Astrocyte of the cerebellum (primary cell): ENCODE results near the gene LSS.

Source experiments
- DNase-seq: peaks from one replicate; pipeline ENCODE4 v3.0.0-alpha.2; 2011; ENCODE audit warnings: low read depth
- H3K4me3 ChIP-seq: 2 replicates; pipeline ENCODE4 v1.5.1; 2011; ENCODE audit warnings: mild to moderate bottlenecking, low read depth, low read length, moderate library complexity
- in situ Hi-C: cut with HindIII; loops from 2 replicates; pipeline ENCODE4 v1.10.0; 2017; ENCODE audit warnings: low sequenced_read_pairs
- TF ChIP-seq, protein P1 (sequence below): IDR thresholded peaks from 2 replicates; pipeline ENCODE4 v1.5.1; 2012; ENCODE audit warnings: low read length, low read depth, moderate library complexity, mild to moderate bottlenecking; ENCODE audit errors: missing control alignments

Gene LSS

GRCh38 chr21:46151989-46152926 is 76.3 kb downstream of the LSS start:
- no peak for DNase-seq
- no peak overlapping the region for H3K4me3 ChIP-seq
- TF ChIP-seq, protein P1, sequence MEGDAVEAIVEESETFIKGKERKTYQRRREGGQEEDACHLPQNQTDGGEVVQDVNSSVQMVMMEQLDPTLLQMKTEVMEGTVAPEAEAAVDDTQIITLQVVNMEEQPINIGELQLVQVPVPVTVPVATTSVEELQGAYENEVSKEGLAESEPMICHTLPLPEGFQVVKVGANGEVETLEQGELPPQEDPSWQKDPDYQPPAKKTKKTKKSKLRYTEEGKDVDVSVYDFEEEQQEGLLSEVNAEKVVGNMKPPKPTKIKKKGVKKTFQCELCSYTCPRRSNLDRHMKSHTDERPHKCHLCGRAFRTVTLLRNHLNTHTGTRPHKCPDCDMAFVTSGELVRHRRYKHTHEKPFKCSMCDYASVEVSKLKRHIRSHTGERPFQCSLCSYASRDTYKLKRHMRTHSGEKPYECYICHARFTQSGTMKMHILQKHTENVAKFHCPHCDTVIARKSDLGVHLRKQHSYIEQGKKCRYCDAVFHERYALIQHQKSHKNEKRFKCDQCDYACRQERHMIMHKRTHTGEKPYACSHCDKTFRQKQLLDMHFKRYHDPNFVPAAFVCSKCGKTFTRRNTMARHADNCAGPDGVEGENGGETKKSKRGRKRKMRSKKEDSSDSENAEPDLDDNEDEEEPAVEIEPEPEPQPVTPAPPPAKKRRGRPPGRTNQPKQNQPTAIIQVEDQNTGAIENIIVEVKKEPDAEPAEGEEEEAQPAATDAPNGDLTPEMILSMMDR = no peak
- in situ Hi-C loops = no loop called here

DNA sequence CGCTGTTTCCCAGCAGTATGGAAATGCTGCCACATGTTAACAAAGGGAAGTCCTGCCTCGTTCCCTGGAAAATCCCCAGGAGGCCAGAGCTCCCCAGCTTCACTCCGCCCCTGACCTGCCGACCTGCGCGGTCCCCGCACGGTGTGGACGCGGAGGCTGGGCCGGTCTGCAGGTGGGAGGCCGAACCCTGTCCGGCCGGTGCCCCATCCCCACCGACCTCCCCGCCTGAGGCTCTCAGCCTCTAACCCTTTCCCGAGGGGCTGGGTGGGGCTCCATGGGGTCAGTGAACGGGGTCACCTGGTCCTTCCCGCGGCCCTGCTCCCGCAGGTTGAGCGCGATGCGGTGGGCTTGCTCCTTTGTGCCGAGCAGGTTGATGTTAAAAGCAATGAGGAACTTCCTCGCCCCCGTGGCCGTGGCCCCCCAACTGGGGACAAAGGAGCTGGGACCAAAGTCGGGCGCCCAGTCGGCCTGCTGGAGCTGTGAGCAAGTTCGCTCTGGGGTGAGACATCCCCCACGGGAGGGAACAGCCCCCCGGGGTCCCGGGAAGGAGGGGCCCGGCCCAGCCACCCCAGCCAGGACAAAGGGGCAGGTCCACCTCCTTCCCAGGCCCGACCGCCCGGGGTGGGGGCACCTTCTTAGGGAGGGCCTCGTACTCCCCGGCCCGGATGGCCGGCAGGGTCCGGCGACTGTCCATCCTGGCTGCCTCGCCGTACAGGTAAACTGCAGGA is 77.1 kb downstream of the LSS start:
- no peak for DNase-seq
- TF ChIP-seq, protein P1 = no peak
- H3K4me3 ChIP-seq = no peak overlapping the region
- in situ Hi-C loops = no loop called here

GRCh38 chr21:46150491-46151121 is 78.0 kb downstream of the LSS start:
- DNase-seq = no peak
- no peak overlapping the region for H3K4me3 ChIP-seq
- in situ Hi-C loops = no loop called here
- TF ChIP-seq, protein P1 = no peak

- H3K4me3 ChIP-seq = no peak overlapping the region
- no peak for DNase-seq
- TF ChIP-seq, protein P1 = no peak
- in situ Hi-C loops = no loop called here
Observed at GRCh38 chr21:46150073-46150472, 78.5 kb downstream of the LSS start.

- in situ Hi-C loops = no loop called here
Observed at GRCh38 chr21:46149205-46149901, 79.2 kb downstream of the LSS start.

GRCh38 chr21:46148106-46148505 is 80.5 kb downstream of the LSS start:
- in situ Hi-C loops = no loop called here
- DNase-seq = no peak
- no peak overlapping the region for H3K4me3 ChIP-seq
- TF ChIP-seq, protein P1 = no peak

More at GRCh38 chr21:46149205-46149901, 79.2 kb downstream of the LSS start:
- TF ChIP-seq, protein P1 = no peak
- DNase-seq = no peak
- H3K4me3 ChIP-seq = no peak overlapping the region
